GM12875 (cell line): Measurements from ENCODE around the gene DENND2D.

Source experiments
- H3K4me3 ChIP-seq: one replicate; pipeline ENCODE4 v1.5.1; 2011; ENCODE audit warnings: low read depth, low read length, control low read depth
- TF ChIP-seq, protein P1 (sequence below): IDR thresholded peaks from 2 replicates; pipeline ENCODE4 v1.5.1; 2011; ENCODE audit warnings: low read depth, mild to moderate bottlenecking, control low read depth, inconsistent platforms, low read length, moderate library complexity, borderline replicate concordance; ENCODE audit not compliant: insufficient read depth

Gene DENND2D

DNA sequence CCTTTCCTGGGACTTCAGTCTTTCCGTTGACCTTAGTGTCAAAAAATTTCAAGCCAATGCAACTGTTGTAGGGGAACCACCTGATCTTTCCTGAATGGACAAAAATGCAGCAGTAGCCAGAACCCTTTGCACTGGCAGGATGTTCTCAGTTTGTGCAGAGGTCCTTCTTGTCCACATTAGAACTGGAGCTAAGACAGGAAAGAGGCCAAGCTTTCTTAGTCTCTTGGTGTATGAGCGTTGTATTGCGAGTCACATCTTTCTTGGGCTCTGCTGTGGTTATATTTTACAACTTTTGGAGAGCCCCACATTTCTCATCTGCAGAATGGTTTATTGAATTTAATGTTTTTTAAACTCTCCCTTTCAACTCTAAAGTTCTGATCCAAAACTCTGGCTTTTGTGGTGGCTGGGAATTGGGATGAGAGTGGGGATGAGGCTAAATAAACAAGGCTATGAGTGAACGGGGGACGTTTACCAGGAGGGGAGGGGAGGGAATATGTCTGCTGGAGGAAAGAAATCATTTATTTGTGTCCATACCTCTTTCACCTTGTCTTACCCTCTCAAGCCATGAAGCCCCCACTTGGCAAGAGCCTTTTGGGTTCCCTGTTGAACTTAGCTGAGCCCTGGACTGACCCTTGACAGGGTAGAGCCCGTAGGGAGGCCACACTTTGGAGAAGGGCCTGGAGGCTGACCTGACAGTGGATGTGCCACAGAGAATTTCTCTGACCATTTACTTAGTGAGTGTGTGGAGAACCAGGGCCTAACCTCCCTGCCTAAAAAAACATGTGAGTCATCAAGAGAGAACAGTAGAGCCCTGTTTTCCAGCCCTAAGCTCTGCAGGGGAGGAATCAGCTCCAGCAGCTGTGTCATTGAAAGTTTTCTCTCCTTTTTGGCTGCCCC is 27.7 kb upstream of the DENND2D start:
- TF ChIP-seq, protein P1, sequence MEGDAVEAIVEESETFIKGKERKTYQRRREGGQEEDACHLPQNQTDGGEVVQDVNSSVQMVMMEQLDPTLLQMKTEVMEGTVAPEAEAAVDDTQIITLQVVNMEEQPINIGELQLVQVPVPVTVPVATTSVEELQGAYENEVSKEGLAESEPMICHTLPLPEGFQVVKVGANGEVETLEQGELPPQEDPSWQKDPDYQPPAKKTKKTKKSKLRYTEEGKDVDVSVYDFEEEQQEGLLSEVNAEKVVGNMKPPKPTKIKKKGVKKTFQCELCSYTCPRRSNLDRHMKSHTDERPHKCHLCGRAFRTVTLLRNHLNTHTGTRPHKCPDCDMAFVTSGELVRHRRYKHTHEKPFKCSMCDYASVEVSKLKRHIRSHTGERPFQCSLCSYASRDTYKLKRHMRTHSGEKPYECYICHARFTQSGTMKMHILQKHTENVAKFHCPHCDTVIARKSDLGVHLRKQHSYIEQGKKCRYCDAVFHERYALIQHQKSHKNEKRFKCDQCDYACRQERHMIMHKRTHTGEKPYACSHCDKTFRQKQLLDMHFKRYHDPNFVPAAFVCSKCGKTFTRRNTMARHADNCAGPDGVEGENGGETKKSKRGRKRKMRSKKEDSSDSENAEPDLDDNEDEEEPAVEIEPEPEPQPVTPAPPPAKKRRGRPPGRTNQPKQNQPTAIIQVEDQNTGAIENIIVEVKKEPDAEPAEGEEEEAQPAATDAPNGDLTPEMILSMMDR = no peak
- no peak overlapping the region for H3K4me3 ChIP-seq

DNA sequence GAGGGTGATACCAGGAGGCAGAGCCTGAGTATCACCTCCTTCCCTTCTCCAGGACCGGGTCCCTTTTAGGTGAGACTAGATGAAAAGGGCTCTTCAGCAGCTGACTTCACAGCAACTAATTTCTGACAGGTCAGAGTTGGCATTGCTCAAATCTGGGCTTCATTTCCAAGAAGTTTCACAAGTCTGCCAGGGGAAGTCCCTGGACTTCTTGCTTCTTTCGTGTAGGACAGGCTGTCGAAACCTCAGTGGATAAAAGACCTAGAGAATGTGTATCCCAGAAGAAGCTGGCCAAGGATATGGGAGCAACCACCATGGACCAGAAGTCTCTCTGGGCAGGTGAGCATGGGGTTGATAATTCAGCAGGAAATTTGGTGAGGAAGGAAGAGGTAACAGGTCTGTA is 27.0 kb upstream of the DENND2D start, which contains the start of gene CHI3L2:
Gene CHI3L2 (plus strand): TSS at position 280 of the 400 bp plus-strand sequence. CDS start 17 bp downstream, at position 297.
- H3K4me3 ChIP-seq = no peak within 1 kb of the TSS
- TF ChIP-seq, protein P1 = no peak

DNA sequence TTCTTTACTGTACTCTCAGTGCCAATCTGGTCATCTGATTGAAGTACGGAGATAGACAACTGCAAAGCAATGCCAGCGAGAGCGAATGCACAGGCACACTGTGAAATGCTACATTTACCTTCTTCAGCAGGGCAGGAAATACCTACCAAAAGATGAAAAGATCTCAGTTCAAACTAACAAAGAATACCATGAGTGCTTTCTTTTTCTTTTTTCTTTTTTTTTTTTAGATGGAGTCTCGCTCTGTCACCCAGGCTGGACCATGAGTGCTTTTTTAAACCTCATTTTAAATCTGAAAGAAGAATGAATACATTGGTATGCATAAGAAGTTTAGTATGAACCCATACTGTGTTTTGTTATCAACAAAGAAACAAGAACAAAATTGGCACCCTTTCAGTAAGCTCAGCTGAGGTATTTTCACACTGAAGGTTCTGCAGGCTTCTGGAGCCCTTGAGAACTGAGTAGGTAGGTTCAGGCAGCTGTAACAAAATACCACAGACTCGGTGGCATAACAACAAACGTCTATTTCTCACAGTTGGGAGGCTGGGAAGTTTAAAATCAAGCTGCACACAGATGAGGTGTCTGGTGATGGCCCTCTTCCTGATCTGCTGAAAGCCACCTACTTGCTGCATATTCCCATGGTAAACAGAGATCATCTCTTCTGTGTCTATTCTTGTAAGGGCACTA is 25.4 kb upstream of the DENND2D start:
- TF ChIP-seq, protein P1 = no peak
- no peak overlapping the region for H3K4me3 ChIP-seq

DNA sequence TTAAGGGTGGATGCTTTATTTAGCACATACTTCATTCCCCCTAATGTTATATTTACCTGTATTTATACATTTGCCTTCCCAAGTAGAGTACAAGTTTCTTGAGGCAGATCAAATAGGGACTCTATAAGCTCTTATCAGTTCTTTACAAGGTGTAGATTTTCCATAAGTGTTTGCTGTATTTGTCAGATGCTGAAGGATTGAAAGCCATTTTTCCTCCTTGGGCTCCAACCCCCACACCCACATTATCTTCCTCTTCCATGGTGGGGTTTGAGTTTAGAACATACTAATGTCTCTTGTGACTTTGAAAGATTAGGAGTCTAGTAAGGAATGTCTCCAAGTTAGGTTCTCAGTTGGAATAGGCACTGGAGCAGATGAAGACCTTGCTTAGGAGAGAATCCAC is 24.6 kb upstream of the DENND2D start:
- no peak overlapping the region for H3K4me3 ChIP-seq
- TF ChIP-seq, protein P1 = no peak

DNA sequence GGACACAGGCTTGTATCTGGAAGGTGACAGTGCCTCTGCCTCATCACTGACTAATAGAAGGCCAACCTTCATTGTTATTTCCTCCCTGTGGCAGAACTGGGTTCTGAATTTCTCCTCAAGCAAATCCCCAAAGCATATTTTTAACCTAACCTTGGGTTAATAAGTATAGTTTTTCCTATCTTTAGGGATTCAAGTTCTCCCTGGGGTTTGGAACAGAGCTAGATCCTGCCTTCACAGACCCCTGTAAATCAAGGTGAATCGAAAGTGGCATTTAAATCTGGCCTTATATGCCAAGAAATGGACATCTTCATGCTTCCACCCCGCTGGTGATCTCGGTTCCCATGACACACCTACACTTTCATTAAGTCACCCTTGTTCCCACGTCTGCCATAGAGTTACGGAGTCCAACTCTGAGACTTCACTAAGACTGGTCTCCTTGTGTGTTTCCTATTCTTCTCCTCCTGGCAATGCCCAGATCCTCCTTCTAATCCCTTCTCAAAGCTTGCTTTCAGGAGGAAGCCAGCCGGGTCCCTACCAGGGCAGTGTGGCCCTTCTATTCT is 22.8 kb upstream of the DENND2D start:
- TF ChIP-seq, protein P1 = no peak
- no peak overlapping the region for H3K4me3 ChIP-seq

DNA sequence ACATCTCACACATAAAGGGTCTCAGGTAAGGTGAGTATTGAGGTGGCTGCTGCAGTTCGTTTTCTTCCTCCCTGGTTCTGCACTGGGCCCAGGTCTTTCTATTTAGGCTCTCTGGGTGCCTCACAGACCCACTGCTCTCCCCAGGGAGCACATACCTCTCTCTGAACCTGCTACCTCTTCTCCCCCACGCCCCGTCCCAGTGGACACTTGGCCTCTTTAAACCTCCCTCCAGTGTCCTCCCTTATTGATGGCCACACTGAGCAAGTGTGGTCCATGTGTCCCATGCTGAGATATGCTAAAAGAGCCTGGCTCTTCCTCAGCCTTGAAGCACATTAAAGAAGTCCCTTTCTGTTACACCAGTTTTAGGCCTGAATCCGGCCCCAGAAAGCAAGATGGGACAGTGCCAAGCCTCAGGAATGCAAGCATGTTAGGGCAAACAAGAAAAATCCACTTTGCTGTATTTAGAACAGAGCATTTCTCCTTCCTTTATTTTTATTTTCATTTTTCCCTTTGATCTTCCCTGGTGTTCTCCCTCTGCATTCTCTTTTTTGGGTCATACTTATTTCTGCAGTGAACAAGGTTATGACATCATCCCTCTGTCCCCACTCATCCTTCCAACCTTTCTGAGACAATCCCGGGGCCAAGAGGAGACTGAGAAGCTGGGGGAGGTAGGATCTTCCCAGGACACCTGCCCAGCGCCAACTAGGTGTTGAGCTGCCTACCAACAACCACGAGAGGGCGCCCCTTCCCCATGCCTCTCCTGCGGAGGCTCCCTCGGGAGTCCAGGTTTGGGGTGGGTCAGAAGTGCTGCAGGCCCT is 22.1 kb upstream of the DENND2D start:
- TF ChIP-seq, protein P1 = peak; percentile 92
- peak overlapping the region; percentile 3 for H3K4me3 ChIP-seq
